Tibial nerve (tissue), 4 donors: ENCODE results near the gene MTCL1.

ENCODE experiments used
- CTCF ChIP-seq, 5 experiments: fragments of 200-600 bp in 3 of 5; fragments of 450-650 bp in 2 of 5; sonication (generic) in 3 of 5; IDR thresholded peaks; one replicate each; pipeline ENCODE4 v1.5.1; 2016 to 2019; ENCODE audit warnings: antibody characterized with exemption in 5 of 5, mild to moderate bottlenecking in 3 of 5, moderate library complexity in 2 of 5
- EP300 ChIP-seq, 2 donors: sonication (generic); formaldehyde crosslinking; IDR thresholded peaks; one replicate each; pipeline ENCODE4 v1.6.1; 2017; ENCODE audit warnings: antibody characterized with exemption in 2 of 2, mild to moderate bottlenecking in 1 of 2
- POLR2A ChIP-seq, 2 donors: fragments of 450-650 bp; IDR thresholded peaks; one replicate each; pipeline ENCODE4 v1.6.1; 2017; ENCODE audit warnings: antibody characterized with exemption in 2 of 2, mild to moderate bottlenecking in 2 of 2, moderate library complexity in 2 of 2

- TF ChIP-seq CTCF (IDR thresholded peaks at IDR 0.05) (no peak), POLR2A (IDR thresholded peaks at IDR 0.05) (no peak), EP300 (IDR thresholded peaks at IDR 0.05) (no peak)
Measured at GRCh38 chr18:8660316-8660715, 45.0 kb upstream of the MTCL1 start.
